Smooth muscle cell (in vitro differentiated cells): ENCODE measurements around the gene USP10. TPM values are rescaled to one million over a fixed set of nuclear protein-coding genes. Genes with fewer than 3 reads are reported as not detected.

Experiments used
- DNase-seq: peaks from one replicate; lab custom pipeline; 2025; ENCODE audit not compliant: unreplicated experiment; lab: John Stamatoyannopoulos, UW
- H2AFZ ChIP-seq: fragments of 200-600 bp; sonication (generic); 2 replicates; pipeline ENCODE4 v1.6.0; 2016; ENCODE audit warnings: antibody characterized with exemption, low read depth, mild to moderate bottlenecking
- H3F3A ChIP-seq: fragments of 200-600 bp; sonication (generic); 2 replicates; pipeline ENCODE4 v1.6.0; 2017; ENCODE audit warnings: antibody characterized with exemption, low read depth
- H3K27ac ChIP-seq: fragments of 200-600 bp; sonication (generic); 2 replicates; pipeline ENCODE4 v1.5.1; 2016; ENCODE audit warnings: low read depth, mild to moderate bottlenecking
- H3K27me3 ChIP-seq: fragments of 200-600 bp; sonication (generic); 2 replicates; pipeline ENCODE4 v1.6.1; 2016; ENCODE audit warnings: low read depth, mild to moderate bottlenecking
- H3K36me3 ChIP-seq: fragments of 200-600 bp; sonication (generic); 2 replicates; pipeline ENCODE4 v1.5.1; 2016; ENCODE audit warnings: low read depth
- H3K4me1 ChIP-seq: fragments of 200-600 bp; sonication (generic); 2 replicates; pipeline ENCODE4 v1.5.1; 2016; ENCODE audit warnings: low read depth
- H3K4me2 ChIP-seq: fragments of 200-600 bp; sonication (generic); 2 replicates; pipeline ENCODE4 v1.6.0; 2016; ENCODE audit warnings: mild to moderate bottlenecking
- H3K4me3 ChIP-seq: fragments of 200-600 bp; sonication (generic); 2 replicates; pipeline ENCODE4 v1.5.1; 2016; ENCODE audit warnings: mild to moderate bottlenecking
- H3K79me2 ChIP-seq: fragments of 200-600 bp; sonication (generic); 2 replicates; pipeline ENCODE4 v1.6.0; 2016; ENCODE audit warnings: low read depth, mild to moderate bottlenecking
- H3K9ac ChIP-seq: fragments of 200-600 bp; sonication (generic); 2 replicates; pipeline ENCODE4 v1.6.0; 2016; ENCODE audit warnings: low read depth
- H3K9me3 ChIP-seq: fragments of 200-600 bp; sonication (generic); replicated peaks from 2 replicates; pipeline ENCODE4 v1.5.1; 2016; ENCODE audit warnings: low read depth
- H4K20me1 ChIP-seq: fragments of 200-600 bp; sonication (generic); 2 replicates; pipeline ENCODE4 v1.6.0; 2016; ENCODE audit warnings: low read depth
- WGBS: methylation state at CpG from one replicate; pipeline ENCODE4 v1.1.7; 2016; ENCODE audit warnings: low lambda C conversion rate; 5-methylcytosine and 5-hydroxymethylcytosine counted together
- polyA plus RNA-seq: library from polyadenylated mRNA; unstranded; fragments of >200 nt; fragmentation: Nextera tagmentation; extraction: Ambion mirVana; gene quantifications from 2 replicates; pipeline ENCODE4 v1.2.1, GENCODE V29; 2016
- total RNA-seq: library from RNA; depleted of rRNA; stranded (reverse); fragments of >200 nt; gene quantifications from 2 replicates; pipeline ENCODE4 v1.2.3, GENCODE V29; 2014
- TF ChIP-seq, protein P1 (sequence below): fragments of 200-600 bp; sonication (generic); IDR thresholded peaks from 2 replicates; pipeline ENCODE4 v1.5.1; 2017; ENCODE audit warnings: borderline replicate concordance, mild to moderate bottlenecking, antibody characterized with exemption; ENCODE audit not compliant: insufficient read depth, poor library complexity, severe bottlenecking

The USP10 gene
- total and polyA plus RNA-seq, 2 experiments from 2014 or later = 52.5 to 56.1 TPM

DNA sequence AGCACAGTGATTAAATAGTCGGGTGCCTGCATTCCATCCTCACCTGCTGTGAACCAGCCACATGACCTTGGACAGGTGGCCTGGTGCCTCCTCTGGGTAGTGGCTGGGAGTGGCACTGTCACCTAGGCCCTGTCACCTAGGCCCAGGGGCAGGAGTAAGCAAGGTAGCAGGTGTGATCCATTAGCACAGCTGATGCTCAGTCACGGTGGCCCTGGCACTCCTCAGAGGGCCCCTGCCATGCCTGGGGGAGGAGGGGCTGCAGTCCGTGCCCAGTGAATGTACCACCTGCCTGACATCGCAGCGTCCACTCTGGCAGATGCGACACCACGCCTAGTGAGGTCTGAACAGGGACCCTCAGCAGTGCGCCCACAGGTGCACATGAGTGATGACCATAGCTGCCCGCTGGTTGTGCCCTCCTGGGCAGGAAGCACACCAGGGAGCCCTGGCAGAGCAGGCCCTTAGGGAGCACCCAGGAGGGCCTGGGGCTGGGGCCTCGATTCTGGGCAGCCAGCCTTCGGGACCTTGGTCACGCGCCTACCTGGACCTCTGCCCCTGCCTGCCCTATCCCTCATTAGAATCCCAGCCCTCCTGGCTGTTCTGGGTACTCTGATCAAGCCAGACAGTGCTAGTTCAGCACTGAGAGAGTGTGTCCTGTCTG is 86.9 kb downstream of the USP10 start:
- H3K4me2 ChIP-seq = no peak overlapping the region
- WGBS = 96% methylated on average over 13 of the region's 13 CpGs
- no peaks in the 10 kb centered on the region for H3K79me2 ChIP-seq
- TF ChIP-seq, protein P1, sequence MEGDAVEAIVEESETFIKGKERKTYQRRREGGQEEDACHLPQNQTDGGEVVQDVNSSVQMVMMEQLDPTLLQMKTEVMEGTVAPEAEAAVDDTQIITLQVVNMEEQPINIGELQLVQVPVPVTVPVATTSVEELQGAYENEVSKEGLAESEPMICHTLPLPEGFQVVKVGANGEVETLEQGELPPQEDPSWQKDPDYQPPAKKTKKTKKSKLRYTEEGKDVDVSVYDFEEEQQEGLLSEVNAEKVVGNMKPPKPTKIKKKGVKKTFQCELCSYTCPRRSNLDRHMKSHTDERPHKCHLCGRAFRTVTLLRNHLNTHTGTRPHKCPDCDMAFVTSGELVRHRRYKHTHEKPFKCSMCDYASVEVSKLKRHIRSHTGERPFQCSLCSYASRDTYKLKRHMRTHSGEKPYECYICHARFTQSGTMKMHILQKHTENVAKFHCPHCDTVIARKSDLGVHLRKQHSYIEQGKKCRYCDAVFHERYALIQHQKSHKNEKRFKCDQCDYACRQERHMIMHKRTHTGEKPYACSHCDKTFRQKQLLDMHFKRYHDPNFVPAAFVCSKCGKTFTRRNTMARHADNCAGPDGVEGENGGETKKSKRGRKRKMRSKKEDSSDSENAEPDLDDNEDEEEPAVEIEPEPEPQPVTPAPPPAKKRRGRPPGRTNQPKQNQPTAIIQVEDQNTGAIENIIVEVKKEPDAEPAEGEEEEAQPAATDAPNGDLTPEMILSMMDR = no peak
- DNase-seq = no peak
- H3K27me3 ChIP-seq = no peaks in the 10 kb centered on the region
- H3K27ac ChIP-seq = no peak overlapping the region
- no peak overlapping the region for H3K9ac ChIP-seq
- no peak overlapping the region for H2AFZ ChIP-seq
- H3K9me3 ChIP-seq = no peaks in the 10 kb centered on the region
- H3K4me1 ChIP-seq = no peaks in the 10 kb centered on the region
- peaks cover 4% of the 10 kb centered on the region for H3F3A ChIP-seq
- H4K20me1 ChIP-seq = no peaks in the 10 kb centered on the region
- no peak overlapping the region for H3K4me3 ChIP-seq
- H3K36me3 ChIP-seq = no peaks in the 10 kb centered on the region

DNA sequence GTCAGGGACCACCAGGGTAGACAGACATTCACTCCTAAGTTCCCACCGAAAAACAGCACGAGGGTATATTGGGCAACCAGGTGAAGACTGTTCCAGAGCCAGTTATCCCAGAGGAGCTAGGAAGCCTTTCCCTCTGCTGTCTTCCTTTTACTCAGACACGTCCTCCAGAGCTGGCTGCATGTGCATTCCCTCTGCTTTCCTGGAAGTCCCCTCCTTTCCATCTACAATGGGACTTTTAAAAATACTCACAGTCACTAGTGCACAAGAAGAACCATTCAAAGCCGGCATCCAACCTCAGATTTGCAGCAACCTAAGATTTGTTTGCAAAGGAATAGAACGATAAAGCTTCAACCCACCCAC is 87.4 kb downstream of the USP10 start:
- WGBS = 76% methylated on average over 5 of the region's 5 CpGs

DNA sequence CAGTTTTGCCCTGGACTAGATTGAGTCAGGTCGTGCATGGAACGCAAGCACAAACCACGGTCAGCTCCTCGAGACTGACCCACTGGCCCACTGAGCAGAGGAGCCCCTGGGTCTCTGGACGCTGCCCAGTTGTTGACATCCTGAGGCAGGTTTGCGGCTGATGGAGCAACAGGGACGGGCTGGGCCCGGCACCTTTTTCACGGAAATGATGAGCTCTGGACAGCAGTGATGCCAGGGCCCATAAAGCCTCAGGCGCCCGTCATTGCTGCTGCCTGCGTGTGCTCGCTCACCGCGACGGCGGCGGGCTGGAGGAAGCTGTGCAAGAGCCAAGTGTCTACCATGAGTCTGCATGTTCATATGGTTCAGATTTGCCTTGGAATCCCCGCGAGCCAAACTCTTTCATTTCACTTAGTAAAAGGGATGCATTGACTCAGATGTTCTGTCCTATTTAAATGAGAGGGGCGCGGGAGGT is 89.2 kb downstream of the USP10 start:
- Histone ChIP-seq H3K4me3 (no peak overlapping the region), H4K20me1 (no peaks in the 10 kb centered on the region), H3F3A (peaks cover 6% of the 10 kb centered on the region), H3K79me2 (no peaks in the 10 kb centered on the region), H3K9ac (no peak overlapping the region), H3K4me2 (no peak overlapping the region), H3K4me1 (no peaks in the 10 kb centered on the region), H3K36me3 (no peaks in the 10 kb centered on the region), H3K9me3 (no peaks in the 10 kb centered on the region), H3K27me3 (no peaks in the 10 kb centered on the region), H2AFZ (no peak overlapping the region), H3K27ac (no peak overlapping the region)
- WGBS = 94% methylated on average over 22 of the region's 22 CpGs
- no peak for DNase-seq
- TF ChIP-seq, protein P1 = no peak

More for the DNA sequence above, 87.4 kb downstream of the USP10 start:
- DNase-seq = no peak
- Histone ChIP-seq H3K9ac (no peak overlapping the region), H3K9me3 (no peaks in the 10 kb centered on the region), H3K27me3 (no peaks in the 10 kb centered on the region), H3K36me3 (no peaks in the 10 kb centered on the region), H3K4me2 (no peak overlapping the region), H3K4me1 (no peaks in the 10 kb centered on the region), H3K79me2 (no peaks in the 10 kb centered on the region), H2AFZ (no peak overlapping the region), H3K27ac (no peak overlapping the region), H3K4me3 (no peak overlapping the region), H3F3A (peaks cover 6% of the 10 kb centered on the region), H4K20me1 (no peaks in the 10 kb centered on the region)
- TF ChIP-seq, protein P1 = no peak

DNA sequence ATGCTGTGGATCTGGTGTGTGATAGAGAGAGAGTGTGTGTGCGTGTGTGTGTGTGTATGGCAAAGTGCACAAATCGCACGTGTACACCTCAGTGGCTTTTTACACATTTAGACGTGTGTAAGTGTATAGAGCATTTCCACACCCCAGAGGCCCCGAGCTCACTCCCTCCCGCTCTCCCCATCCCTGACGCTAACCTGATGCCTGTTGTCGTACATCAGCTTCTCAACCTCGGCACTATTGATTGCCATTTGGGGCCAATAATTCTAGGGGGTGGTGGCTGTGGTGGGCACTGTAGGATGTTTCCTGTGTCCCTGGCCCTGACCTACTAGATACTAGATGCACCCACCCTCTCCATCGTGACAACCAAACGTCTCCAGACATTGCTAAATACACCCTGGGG is 89.6 kb downstream of the USP10 start:
- peaks cover 6% of the 10 kb centered on the region for H3F3A ChIP-seq
- H3K4me3 ChIP-seq = no peak overlapping the region
- whole genome bisulfite sequencing = 91% methylated on average over 11 of the region's 11 CpGs
- no peak overlapping the region for H3K9ac ChIP-seq
- H3K4me2 ChIP-seq = no peak overlapping the region
- H3K4me1 ChIP-seq = no peaks in the 10 kb centered on the region
- no peaks in the 10 kb centered on the region for H3K9me3 ChIP-seq
- H3K79me2 ChIP-seq = no peaks in the 10 kb centered on the region
- H3K27ac ChIP-seq = no peak overlapping the region
- H2AFZ ChIP-seq = no peak overlapping the region
- TF ChIP-seq, protein P1 = no peak
- no peaks in the 10 kb centered on the region for H3K36me3 ChIP-seq
- no peaks in the 10 kb centered on the region for H3K27me3 ChIP-seq
- no peak for DNase-seq
- H4K20me1 ChIP-seq = no peaks in the 10 kb centered on the region
